Parathyroid adenoma (tissue), 2 donors: ENCODE data around the gene RAC3.

Experiments
- H2AFZ ChIP-seq: fragments of 300-600 bp; sonication (generic); one replicate; pipeline ENCODE4 v1.7.0; 2017; ENCODE audit warnings: antibody characterized with exemption, mild to moderate bottlenecking
- H3K27ac ChIP-seq: fragments of 300-600 bp; sonication (generic); one replicate; pipeline ENCODE4 v1.7.0; 2017
- H3K27me3 ChIP-seq: fragments of 300-600 bp; sonication (generic); one replicate; pipeline ENCODE4 v1.7.0; 2017; ENCODE audit warnings: low read length; ENCODE audit not compliant: control insufficient read depth, insufficient read depth
- H3K36me3 ChIP-seq: fragments of 300-600 bp; sonication (generic); one replicate; pipeline ENCODE4 v1.7.0; 2017; ENCODE audit warnings: low read length; ENCODE audit not compliant: control insufficient read depth, insufficient read depth
- H3K4me1 ChIP-seq: fragments of 300-600 bp; sonication (generic); one replicate; pipeline ENCODE4 v1.7.0; 2017; ENCODE audit warnings: control low read depth
- H3K4me2 ChIP-seq: fragments of 300-600 bp; sonication (generic); one replicate; pipeline ENCODE4 v1.7.0; 2017; ENCODE audit warnings: low read length
- H3K4me3 ChIP-seq: fragments of 300-600 bp; sonication (generic); one replicate; pipeline ENCODE4 v1.7.0; 2017; ENCODE audit warnings: low read depth, low read length
- H3K79me2 ChIP-seq: fragments of 300-600 bp; sonication (generic); one replicate; pipeline ENCODE4 v1.7.0; 2017; ENCODE audit warnings: control low read depth
- H3K9ac ChIP-seq: fragments of 300-600 bp; sonication (generic); one replicate; pipeline ENCODE4 v1.7.0; 2017; ENCODE audit warnings: mild to moderate bottlenecking
- H3K9me3 ChIP-seq: fragments of 300-600 bp; sonication (generic); one replicate; pipeline ENCODE4 v1.7.0; 2017; ENCODE audit warnings: low read length; ENCODE audit not compliant: control insufficient read depth
- TF ChIP-seq, protein P1 (sequence below): fragments of 300-600 bp; sonication (generic); IDR thresholded peaks from one replicate; pipeline ENCODE4 v1.7.0; 2017; ENCODE audit warnings: antibody characterized with exemption, mild to moderate bottlenecking
- donor health status: primary hyperparathyroidism.

The RAC3 gene

DNA sequence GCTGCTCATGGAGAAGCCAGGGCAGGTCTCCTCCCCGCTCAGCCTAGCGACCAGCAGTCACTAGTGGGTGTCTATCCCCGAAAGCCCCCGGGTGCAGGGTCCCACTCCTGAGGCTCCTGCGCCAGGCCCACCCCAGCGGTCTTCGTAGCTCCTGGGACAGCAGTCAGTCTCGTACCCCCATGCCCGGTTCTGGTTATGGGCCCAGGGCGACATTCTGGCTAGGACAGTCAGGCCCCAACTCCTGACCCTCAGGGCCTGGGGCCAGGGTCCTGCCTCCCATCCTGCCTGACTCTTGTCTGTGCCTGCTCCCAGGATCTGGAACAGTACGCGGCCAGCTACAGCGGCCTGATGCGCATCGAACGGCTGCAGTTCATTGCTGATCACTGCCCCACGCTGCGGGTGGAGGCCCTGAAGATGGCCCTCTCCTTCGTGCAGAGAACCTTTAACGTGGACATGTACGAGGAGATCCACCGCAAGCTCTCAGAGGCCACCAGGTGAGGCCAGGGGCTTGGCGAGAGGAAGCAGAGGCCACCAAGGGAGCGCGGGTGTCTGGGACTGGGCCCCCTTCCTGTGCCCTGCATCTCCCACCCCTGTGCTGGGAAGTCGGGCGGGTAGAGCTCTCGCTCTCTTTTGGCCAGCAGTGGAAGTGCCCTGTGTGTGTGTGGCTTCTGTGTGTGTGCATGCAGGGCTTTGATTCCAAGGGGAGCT, 22.2 kb downstream of the RAC3 start:
- no peaks in the 10 kb centered on the region for H3K4me1 ChIP-seq
- H3K4me3 ChIP-seq, result no peak overlapping the region
- no peak overlapping the region for H3K4me2 ChIP-seq
- H3K27ac ChIP-seq, result no peak overlapping the region
- no peak overlapping the region for H3K9ac ChIP-seq
- TF ChIP-seq, protein P1, sequence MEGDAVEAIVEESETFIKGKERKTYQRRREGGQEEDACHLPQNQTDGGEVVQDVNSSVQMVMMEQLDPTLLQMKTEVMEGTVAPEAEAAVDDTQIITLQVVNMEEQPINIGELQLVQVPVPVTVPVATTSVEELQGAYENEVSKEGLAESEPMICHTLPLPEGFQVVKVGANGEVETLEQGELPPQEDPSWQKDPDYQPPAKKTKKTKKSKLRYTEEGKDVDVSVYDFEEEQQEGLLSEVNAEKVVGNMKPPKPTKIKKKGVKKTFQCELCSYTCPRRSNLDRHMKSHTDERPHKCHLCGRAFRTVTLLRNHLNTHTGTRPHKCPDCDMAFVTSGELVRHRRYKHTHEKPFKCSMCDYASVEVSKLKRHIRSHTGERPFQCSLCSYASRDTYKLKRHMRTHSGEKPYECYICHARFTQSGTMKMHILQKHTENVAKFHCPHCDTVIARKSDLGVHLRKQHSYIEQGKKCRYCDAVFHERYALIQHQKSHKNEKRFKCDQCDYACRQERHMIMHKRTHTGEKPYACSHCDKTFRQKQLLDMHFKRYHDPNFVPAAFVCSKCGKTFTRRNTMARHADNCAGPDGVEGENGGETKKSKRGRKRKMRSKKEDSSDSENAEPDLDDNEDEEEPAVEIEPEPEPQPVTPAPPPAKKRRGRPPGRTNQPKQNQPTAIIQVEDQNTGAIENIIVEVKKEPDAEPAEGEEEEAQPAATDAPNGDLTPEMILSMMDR, result no peak
- H3K9me3 ChIP-seq, result no peaks in the 10 kb centered on the region
- no peaks in the 10 kb centered on the region for H3K27me3 ChIP-seq
- H2AFZ ChIP-seq, result no peak overlapping the region
- H3K36me3 ChIP-seq, result no peaks in the 10 kb centered on the region
- no peaks in the 10 kb centered on the region for H3K79me2 ChIP-seq

GRCh38 chr17:82054351-82055022, 23.0 kb downstream of the RAC3 start:
- H3K27me3 ChIP-seq, result no peaks in the 10 kb centered on the region
- no peaks in the 10 kb centered on the region for H3K9me3 ChIP-seq
- no peaks in the 10 kb centered on the region for H3K36me3 ChIP-seq
- H3K4me2 ChIP-seq, result no peak overlapping the region
- H3K4me3 ChIP-seq, result no peak overlapping the region
- H2AFZ ChIP-seq, result no peak overlapping the region
- H3K27ac ChIP-seq, result no peak overlapping the region
- no peaks in the 10 kb centered on the region for H3K4me1 ChIP-seq
- TF ChIP-seq, protein P1, result no peak
- no peaks in the 10 kb centered on the region for H3K79me2 ChIP-seq
- H3K9ac ChIP-seq, result no peak overlapping the region

DNA sequence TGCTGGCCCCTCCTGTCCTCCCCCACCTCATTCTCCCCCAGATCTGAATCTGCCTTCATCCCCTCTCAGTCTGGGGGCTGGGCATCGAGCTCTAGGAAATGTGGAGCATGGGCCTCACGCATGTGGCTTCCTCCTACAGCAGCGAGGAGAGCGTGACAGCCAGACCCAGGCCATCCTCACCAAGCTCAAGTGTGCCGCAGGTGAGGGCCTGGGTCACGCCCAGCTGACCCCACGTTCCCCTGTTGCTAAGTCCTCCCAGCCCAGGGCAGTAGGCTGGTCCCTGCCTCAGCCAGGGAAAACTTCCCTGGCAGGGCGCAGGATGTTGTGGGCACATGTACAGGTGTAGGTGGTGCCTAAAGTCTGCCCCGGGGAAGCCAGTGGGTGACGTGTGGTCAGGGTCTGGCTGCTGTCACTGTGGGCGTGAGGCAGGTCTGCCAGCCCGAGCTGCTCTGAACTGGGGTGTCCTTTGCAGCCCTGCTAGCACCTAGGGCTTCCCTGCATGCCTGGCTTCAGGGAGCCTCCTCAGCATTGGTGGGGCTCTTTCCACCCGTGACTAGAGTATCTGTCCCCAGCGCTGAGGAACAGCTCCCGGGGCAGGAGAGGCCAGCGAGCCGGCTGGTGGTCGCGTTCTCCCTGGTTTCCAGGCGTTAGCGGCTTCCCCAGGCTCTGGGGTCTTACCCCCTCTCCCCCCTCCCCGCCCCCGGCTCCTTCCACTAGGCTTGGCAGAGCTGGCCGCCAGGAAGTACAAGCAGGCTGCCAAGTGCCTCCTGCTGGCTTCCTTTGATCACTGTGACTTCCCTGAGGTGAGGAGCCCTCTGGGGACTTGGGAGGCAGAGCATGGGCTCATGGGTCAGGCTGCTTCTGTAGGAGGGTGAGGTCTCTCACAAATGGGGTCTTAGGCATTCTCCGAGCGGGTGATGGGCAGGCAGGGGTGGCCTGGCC, 23.8 kb downstream of the RAC3 start:
- no peaks in the 10 kb centered on the region for H3K36me3 ChIP-seq
- no peak overlapping the region for H2AFZ ChIP-seq
- no peak overlapping the region for H3K27ac ChIP-seq
- no peaks in the 10 kb centered on the region for H3K27me3 ChIP-seq
- TF ChIP-seq, protein P1, result no peak
- H3K4me1 ChIP-seq, result no peaks in the 10 kb centered on the region
- H3K9ac ChIP-seq, result no peak overlapping the region
- H3K4me3 ChIP-seq, result no peak overlapping the region
- no peaks in the 10 kb centered on the region for H3K9me3 ChIP-seq
- H3K79me2 ChIP-seq, result no peaks in the 10 kb centered on the region
- H3K4me2 ChIP-seq, result no peak overlapping the region

GRCh38 chr17:82055965-82056728, 24.7 kb downstream of the RAC3 start:
- Histone ChIP-seq H3K4me2 (no peak overlapping the region), H3K27me3 (no peaks in the 10 kb centered on the region), H3K27ac (no peak overlapping the region), H3K4me1 (no peaks in the 10 kb centered on the region), H3K36me3 (no peaks in the 10 kb centered on the region), H3K9ac (no peak overlapping the region), H3K4me3 (no peak overlapping the region), H2AFZ (no peak overlapping the region), H3K9me3 (no peaks in the 10 kb centered on the region), H3K79me2 (no peaks in the 10 kb centered on the region)
- TF ChIP-seq, protein P1, result no peak
